Skin of body (tissue), 2 donors: Measurements from ENCODE around the gene TMEM17. TPM values are rescaled to one million over a fixed set of nuclear protein-coding genes. Genes with fewer than 3 reads are reported as not detected.
A peak's percentile ranks its signal among the peaks of the same experiment; 100 is the strongest.
"Not testable (repeated sequence)": the region's sequence is repeated elsewhere in the genome, so short reads cannot be mapped to it uniquely, and the experiment has no call there.

ENCODE experiments used
- DNase-seq: peaks from one replicate; lab custom pipeline; 2025; lab: John Stamatoyannopoulos, UW
- total RNA-seq: library from RNA; depleted of rRNA; stranded (reverse); fragments of >200 nt; gene quantifications from one replicate; pipeline ENCODE4 v1.2.3, GENCODE V29; 2014

Gene TMEM17
- total RNA-seq, result 3.3 TPM

- DNase-seq, result peak; percentile 82
Observed at GRCh38 chr2:62505750-62506420, at the start of gene TMEM17. TMEM17 (minus strand) TSS chr2:62506195; CDS start chr2:62506129, 66 bp downstream.

- no peak for DNase-seq
Observed at GRCh38 chr2:62554440-62554839, 48.4 kb upstream of the TMEM17 start.

DNA sequence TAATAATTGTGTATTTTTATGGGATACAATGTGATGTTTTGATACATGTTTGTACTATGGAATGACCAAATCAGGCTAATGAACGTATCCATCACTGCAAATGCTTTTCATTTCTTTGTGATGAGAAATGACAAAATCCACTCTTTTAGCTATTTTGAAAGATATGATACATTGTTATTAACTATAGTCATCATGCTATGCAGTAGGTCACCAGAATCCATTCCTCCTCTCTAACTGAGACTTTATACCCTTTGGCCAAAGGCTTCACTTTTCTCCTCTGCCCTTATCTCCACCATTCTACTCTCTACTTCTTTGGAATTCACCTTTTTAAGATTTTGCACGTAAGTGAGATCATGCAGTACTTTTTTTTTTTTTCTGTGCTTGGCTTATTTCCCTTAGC lies 44.5 kb upstream of the TMEM17 start:
- no peak for DNase-seq

DNA sequence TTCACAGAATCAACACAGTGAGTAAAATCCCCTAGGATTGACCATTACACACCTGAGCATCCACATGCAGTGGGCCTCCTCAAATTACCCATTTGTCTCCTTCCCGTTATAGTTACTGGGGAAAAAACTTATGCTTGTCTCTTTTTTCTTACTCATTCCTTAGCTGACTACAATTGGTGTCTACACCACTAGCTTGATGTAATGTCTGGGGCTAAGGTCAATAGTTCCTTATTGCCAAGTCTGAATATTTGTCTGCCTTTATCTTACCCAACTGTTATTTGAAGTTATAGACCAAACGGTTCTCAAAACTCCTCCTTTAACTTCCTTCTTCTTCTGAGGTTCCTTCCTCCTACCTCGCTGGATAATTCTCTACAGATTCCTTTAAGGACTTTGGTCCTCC lies 41.9 kb upstream of the TMEM17 start:
- no peak for DNase-seq

GRCh38 chr2:62545261-62545660 lies 39.3 kb upstream of the TMEM17 start:
- DNase-seq, result no peak

- no peak for DNase-seq
Observed at GRCh38 chr2:62540408-62541168, 34.6 kb upstream of the TMEM17 start.

GRCh38 chr2:62539606-62540407 lies 33.8 kb upstream of the TMEM17 start:
- DNase-seq, result no peak

- no peak for DNase-seq
Observed at GRCh38 chr2:62538756-62539155, 32.8 kb upstream of the TMEM17 start.

- no peak for DNase-seq
Observed at GRCh38 chr2:62537814-62538213, 31.8 kb upstream of the TMEM17 start.

GRCh38 chr2:62536873-62537547 lies 31.0 kb upstream of the TMEM17 start:
- no peak for DNase-seq

GRCh38 chr2:62535521-62535920 lies 29.5 kb upstream of the TMEM17 start:
- not testable (repeated sequence) for DNase-seq

GRCh38 chr2:62531594-62531993 lies 25.6 kb upstream of the TMEM17 start:
- DNase-seq, result no peak

- no peak for DNase-seq
Observed at GRCh38 chr2:62529758-62530157, 23.8 kb upstream of the TMEM17 start.

DNA sequence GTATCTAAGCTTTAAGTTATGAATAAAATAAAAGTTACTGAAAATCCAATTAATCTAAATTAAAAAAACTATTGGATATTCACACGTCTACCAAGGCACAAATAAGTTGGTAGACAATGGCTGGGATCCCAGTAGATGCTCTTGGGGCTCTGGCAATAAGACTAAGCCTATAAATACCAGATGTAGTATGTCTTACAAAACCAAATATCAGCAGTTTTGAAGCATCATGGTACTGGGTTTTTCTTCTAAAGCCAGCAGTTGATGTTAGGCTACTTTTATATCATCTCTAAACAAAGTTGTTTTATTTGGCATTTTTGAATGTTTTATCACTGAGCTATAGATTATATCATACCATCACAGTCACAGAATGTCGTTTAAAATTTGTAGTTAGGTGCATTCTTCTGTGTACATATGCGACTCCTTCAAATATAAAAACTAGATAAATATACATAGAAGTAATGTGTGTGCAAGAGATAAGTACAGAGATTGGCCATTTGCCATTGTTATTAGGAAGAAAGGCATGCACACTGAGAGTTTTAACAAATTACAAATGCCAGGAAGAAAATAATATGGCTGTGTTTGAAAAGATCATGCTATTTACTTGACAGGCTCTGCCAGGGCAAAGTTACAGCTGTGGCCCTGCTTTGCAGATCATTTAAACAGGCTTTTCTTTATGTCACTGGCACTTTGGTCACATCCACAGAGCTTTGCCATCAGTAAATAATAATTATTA lies 21.6 kb upstream of the TMEM17 start:
- DNase-seq, result peak; percentile 8

DNA sequence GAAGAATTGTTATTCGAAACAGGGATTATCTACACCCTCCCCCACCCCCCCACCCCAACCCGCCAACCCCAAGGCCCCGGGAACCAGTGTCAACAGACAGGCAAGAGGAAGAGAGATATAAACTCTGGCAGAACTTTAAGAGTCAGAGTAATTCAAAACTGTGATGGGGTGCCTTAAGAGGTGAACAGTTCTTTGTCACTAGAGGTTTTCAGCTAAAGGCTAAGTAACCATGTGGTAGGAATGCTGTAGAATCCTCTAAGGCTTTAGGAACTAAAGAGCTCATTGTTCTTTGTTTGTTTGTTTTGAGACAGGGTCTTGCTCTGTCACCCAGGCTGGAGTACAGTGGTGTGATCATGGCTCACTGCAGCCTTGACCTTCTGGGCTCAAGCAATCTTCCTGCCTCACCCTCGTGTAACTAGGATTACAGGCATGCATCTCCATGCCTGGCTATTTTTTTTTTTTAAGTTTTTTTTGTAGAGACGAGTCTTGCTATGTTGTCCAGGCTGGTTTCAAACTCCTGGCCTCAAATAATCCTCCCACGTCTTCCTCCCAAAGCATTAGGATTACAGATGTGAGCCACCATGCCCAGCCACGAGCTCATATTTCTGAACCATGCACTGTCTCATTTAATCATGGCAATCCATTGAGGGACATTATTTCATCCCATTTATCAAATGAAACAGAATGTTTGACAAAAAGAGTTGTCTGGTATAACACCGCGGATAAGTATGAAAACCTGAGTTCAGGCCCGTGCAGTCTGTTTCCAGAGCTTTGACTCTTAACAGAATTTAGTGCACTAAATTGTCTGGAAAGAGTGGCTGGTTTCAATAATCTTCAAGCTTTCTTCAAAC lies 20.8 kb upstream of the TMEM17 start:
- no peak for DNase-seq

DNA sequence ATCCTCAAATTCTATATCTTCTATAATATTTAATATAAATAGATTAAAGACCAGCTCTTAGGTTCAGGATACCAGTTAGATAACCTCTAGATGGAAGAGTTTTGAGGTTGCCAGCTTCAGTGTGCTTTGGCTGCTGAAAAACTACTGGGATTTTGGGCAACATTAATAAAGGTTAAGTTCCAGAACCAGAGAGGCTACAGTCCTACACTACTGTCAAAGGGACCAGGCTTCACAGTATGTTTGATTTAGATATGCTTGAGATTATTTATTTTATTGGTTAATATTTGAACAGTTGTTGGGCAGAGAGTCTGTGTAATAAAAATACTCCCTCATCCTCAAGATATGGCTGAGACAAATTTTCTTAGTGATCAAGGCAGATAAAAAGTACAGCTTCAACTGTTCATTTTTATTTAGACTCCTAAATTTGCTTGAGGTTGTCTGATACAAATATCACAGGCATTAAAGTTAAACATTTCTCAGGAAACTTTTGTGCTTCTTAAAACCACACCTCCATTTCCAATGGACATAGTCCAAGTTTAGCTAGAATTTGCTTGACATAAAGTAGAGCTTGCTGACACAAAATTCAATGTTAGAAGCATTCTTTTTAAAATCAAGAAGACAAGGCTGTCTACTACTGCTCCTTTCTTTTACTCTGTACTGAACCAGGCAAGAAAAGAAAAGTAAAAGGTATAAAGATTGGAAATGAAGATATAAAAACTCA lies 19.7 kb upstream of the TMEM17 start:
- no peak for DNase-seq

DNA sequence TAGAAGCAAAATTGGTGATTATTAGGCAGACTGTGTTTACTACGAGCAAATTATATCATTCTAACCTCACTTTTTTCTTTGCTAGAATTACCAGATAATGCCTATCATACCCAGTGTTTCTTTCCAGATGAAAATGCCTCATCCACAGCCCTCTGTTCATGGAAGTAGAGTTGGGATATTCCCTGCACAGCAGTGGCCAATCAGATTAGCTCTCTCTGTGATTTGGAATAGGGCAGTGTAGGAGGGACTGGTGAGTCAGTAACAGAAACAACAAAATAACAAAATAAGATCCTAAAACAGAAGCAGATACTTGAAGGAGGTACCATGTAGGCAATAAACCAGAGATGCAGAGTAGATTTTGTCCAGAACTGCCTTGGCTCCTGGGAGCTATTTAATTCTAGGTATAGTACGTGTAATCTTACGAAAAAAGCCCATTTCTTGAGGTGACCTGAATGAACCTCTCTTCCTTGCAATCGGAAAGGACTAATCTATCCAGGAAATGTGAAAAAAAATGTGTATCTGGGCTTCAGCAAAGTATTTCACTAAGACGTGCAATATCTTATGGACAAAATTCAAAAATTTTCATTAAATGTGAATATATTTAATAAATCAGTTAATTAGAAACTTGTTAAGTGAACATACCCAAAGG lies 18.4 kb upstream of the TMEM17 start:
- no peak for DNase-seq

DNA sequence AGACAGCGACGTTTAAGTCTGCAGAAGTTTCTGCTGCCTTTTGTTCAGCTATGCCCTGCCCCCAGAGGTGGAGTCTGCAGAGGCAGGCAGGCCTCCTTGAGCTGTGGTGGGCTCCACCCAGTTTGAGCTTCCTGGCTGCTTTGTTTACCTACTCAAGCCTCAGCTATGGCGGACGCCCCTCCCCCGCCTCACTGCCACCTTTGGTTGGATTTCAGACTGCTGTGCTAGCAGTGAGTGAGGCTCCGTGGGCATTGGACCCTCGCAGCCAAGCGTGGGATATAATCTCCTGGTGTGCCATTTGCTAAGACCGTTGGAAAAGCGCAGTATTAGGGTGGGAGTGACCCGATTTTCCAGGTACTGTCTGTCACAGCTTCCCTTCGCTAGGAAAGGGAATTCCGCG lies 15.1 kb upstream of the TMEM17 start:
- not testable (repeated sequence) for DNase-seq

DNA sequence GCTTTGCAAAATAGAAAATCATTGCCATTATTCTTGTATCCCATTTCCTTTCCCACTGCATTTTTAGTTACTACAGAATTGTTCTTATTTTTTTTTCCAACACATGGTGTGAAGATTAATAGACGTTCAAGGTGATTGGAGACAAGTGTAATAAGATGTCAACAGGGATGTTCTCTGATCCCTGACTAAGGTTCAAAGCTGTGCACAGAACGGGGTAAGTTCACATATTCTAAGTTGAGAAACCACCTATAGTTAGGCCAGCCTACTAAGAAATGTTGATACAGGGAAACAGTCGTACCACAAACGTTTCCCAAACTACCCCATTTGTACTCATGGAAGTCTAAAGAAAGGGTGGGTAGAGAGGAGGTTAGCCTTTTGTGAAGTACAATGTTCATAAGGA lies 6.4 kb upstream of the TMEM17 start:
- no peak for DNase-seq
